GM21529 (cell line): ENCODE results near the gene SMOC2.

Experiments
- ATAC-seq: cut with Tn5 transposase; IDR thresholded peaks from one replicate; pipeline ENCODE4 v1.9.1; 2021; ENCODE audit not compliant: unreplicated experiment

The SMOC2 gene

GRCh38 chr6:168440520-168441433 is at the start of gene SMOC2:
Gene SMOC2 (plus strand): TSS chr6:168441184. CDS start chr6:168441371, 187 bp downstream.
- no peak for ATAC-seq

- ATAC-seq = no peak
Measured at GRCh38 chr6:168393126-168393870, 47.7 kb upstream of the SMOC2 start.

- no peak for ATAC-seq
Measured at GRCh38 chr6:168394606-168395005, 46.4 kb upstream of the SMOC2 start.

- ATAC-seq = no peak
Measured at GRCh38 chr6:168395983-168396382, 45.0 kb upstream of the SMOC2 start.

GRCh38 chr6:168396561-168396960 is 44.4 kb upstream of the SMOC2 start:
- no peak for ATAC-seq

- no peak for ATAC-seq
Measured at GRCh38 chr6:168397012-168397411, 44.0 kb upstream of the SMOC2 start.

GRCh38 chr6:168400037-168400436 is 40.9 kb upstream of the SMOC2 start:
- ATAC-seq = no peak

- no peak for ATAC-seq
Measured at GRCh38 chr6:168403370-168404005, 37.5 kb upstream of the SMOC2 start.

- no peak for ATAC-seq
Measured at GRCh38 chr6:168404560-168404959, 36.4 kb upstream of the SMOC2 start.

GRCh38 chr6:168407842-168408241 is 33.1 kb upstream of the SMOC2 start:
- no peak for ATAC-seq

- no peak for ATAC-seq
Measured at GRCh38 chr6:168408504-168409136, 32.4 kb upstream of the SMOC2 start.

- no peak for ATAC-seq
Measured at GRCh38 chr6:168410035-168410434, 30.9 kb upstream of the SMOC2 start.

GRCh38 chr6:168410554-168411011 is 30.4 kb upstream of the SMOC2 start:
- ATAC-seq = no peak

- ATAC-seq = no peak
Measured at GRCh38 chr6:168411130-168411529, 29.9 kb upstream of the SMOC2 start.

GRCh38 chr6:168411793-168412192 is 29.2 kb upstream of the SMOC2 start:
- ATAC-seq = no peak

GRCh38 chr6:168412456-168412855 is 28.5 kb upstream of the SMOC2 start:
- no peak for ATAC-seq

- no peak for ATAC-seq
Measured at GRCh38 chr6:168413018-168413720, 27.8 kb upstream of the SMOC2 start.

- no peak for ATAC-seq
Measured at GRCh38 chr6:168413856-168414255, 27.1 kb upstream of the SMOC2 start.

GRCh38 chr6:168414336-168415097 is 26.5 kb upstream of the SMOC2 start:
- ATAC-seq = no peak
